22Rv1 (cell line): ENCODE results near the gene PARD3.

Experiments
- ZFX ChIP-seq: fragments of 450-650 bp; IDR thresholded peaks from 2 replicates; pipeline ENCODE4 v1.6.1; 2017; ENCODE audit warnings: antibody characterized with exemption, borderline replicate concordance
- TF ChIP-seq, protein P1 (sequence below): fragments of 450-650 bp; IDR thresholded peaks from 2 replicates; pipeline ENCODE4 v1.5.1; 2017; ENCODE audit warnings: mild to moderate bottlenecking

- TF ChIP-seq, protein P1, sequence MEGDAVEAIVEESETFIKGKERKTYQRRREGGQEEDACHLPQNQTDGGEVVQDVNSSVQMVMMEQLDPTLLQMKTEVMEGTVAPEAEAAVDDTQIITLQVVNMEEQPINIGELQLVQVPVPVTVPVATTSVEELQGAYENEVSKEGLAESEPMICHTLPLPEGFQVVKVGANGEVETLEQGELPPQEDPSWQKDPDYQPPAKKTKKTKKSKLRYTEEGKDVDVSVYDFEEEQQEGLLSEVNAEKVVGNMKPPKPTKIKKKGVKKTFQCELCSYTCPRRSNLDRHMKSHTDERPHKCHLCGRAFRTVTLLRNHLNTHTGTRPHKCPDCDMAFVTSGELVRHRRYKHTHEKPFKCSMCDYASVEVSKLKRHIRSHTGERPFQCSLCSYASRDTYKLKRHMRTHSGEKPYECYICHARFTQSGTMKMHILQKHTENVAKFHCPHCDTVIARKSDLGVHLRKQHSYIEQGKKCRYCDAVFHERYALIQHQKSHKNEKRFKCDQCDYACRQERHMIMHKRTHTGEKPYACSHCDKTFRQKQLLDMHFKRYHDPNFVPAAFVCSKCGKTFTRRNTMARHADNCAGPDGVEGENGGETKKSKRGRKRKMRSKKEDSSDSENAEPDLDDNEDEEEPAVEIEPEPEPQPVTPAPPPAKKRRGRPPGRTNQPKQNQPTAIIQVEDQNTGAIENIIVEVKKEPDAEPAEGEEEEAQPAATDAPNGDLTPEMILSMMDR = no peak
- no peak for TF ChIP-seq ZFX
These were observed 212.6 kb downstream of the PARD3 start for GRCh38 chr10:34602478-34602877.
